MM.1S (cell line): ENCODE results near the gene TMEM143.

Source experiments
- EZH2phosphoT487 ChIP-seq: fragments of 300-600 bp; sonication (generic); IDR thresholded peaks from 2 replicates; pipeline ENCODE4 v1.6.1; 2018; ENCODE audit warnings: antibody characterized with exemption, low read length
- TF ChIP-seq, protein P1 (sequence below): fragments of 300-600 bp; sonication (generic); IDR thresholded peaks from 2 replicates; pipeline ENCODE4 v1.5.1; 2016; ENCODE audit warnings: antibody characterized with exemption, low read length, mixed read lengths

DNA sequence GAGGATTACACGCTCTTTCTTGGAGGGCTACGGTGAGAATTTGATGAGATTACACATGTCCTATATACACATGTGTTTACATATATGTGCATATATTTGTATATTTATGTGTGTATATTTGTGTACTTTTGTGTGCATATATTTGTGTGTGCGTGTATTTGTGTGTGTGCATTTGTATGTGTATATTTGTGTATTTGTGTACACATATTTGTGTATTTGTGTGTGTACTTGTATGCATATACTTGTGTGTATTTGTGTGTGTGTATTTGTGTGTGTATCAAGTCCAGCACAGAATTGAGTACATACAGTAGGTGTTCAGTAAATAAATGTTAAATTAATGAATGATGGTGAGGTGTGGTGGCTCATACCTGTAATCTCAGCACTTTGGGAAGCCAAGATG lies 1.8 kb downstream of the TMEM143 start:
- TF ChIP-seq, protein P1, sequence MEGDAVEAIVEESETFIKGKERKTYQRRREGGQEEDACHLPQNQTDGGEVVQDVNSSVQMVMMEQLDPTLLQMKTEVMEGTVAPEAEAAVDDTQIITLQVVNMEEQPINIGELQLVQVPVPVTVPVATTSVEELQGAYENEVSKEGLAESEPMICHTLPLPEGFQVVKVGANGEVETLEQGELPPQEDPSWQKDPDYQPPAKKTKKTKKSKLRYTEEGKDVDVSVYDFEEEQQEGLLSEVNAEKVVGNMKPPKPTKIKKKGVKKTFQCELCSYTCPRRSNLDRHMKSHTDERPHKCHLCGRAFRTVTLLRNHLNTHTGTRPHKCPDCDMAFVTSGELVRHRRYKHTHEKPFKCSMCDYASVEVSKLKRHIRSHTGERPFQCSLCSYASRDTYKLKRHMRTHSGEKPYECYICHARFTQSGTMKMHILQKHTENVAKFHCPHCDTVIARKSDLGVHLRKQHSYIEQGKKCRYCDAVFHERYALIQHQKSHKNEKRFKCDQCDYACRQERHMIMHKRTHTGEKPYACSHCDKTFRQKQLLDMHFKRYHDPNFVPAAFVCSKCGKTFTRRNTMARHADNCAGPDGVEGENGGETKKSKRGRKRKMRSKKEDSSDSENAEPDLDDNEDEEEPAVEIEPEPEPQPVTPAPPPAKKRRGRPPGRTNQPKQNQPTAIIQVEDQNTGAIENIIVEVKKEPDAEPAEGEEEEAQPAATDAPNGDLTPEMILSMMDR: no peak
- TF ChIP-seq EZH2phosphoT487: no peak
